BJ (cell line): ENCODE data around the gene EGR2. TPM values are rescaled to one million over a fixed set of nuclear protein-coding genes. Genes with fewer than 3 reads are reported as not detected.
A peak's percentile ranks its signal among the peaks of the same experiment; 100 is the strongest.

Experiments
- CTCF ChIA-PET: fragments of 350-600 bp; formaldehyde crosslinking; extraction: SDS; loops from one replicate; lab custom pipeline; 2021; ENCODE audit warnings: antibody characterized with exemption, inconsistent platforms; lab: Yijun Ruan, JAX
- POLR2A ChIA-PET: fragments of 300-600 bp; sonication (Branson Sonifier 250); formaldehyde crosslinking; extraction: SDS; loops from one replicate; lab custom pipeline; 2021; ENCODE audit warnings: antibody characterized with exemption; lab: Charles Lee
- DNase-seq: peaks from one replicate; pipeline ENCODE4 v3.0.0-alpha.2; 2011; ENCODE audit warnings: low read depth
- H3K27me3 ChIP-seq: 2 replicates; pipeline ENCODE4 v1.6.0; 2011; ENCODE audit warnings: low read length; ENCODE audit not compliant: control insufficient read depth, insufficient read depth
- H3K36me3 ChIP-seq: 2 replicates; pipeline ENCODE4 v1.5.1; 2011; ENCODE audit warnings: low read length; ENCODE audit not compliant: control insufficient read depth, insufficient read depth
- H3K4me3 ChIP-seq: 2 replicates; pipeline ENCODE4 v1.5.1; 2011; ENCODE audit warnings: low read depth, mild to moderate bottlenecking, control low read depth, low read length
- CTCF ChIP-seq: IDR thresholded peaks from 2 replicates; pipeline ENCODE4 v1.5.1; 2011; ENCODE audit warnings: low read depth, mild to moderate bottlenecking, control low read depth, inconsistent platforms, low read length, moderate library complexity; ENCODE audit not compliant: insufficient read depth
- polyA plus RNA-seq: library from polyadenylated mRNA; depleted of rRNA; stranded (reverse); fragments of >200 nt; gene quantifications from 2 replicates; pipeline ENCODE4 v1.2.3, GENCODE V29; 2011

Gene EGR2
- polyA plus RNA-seq, 1 experiment = 1.9 TPM

DNA sequence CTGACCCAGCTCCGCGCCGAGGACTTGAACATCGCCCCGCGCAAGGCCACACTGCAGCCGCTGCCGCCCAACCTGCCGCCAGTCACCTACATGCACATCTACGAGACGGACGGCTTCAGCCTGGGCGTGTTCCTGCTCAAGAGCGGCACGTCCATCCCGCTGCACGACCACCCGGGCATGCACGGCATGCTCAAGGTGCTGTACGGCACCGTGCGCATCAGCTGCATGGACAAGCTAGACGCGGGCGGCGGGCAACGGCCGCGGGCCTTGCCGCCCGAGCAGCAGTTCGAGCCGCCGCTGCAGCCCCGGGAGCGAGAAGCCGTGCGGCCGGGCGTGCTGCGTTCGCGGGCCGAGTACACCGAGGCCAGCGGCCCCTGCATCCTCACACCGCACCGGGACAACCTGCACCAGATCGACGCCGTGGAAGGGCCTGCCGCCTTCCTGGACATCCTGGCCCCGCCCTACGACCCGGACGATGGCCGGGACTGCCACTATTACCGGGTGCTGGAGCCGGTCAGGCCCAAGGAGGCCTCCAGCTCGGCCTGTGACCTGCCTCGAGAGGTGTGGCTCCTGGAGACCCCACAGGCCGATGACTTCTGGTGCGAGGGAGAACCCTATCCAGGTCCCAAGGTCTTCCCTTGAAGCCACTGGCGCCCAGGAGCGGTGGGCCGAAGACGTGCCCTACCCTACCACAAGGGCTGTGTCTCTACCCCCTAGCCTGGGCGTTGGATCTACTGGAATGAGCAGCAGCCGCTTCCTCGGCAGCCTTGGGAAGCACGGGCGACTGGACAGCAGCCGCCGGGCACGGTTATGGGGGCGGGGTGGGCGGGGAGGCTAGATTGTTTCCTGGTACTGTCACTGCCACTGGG, 10.7 kb downstream of the EGR2 start:
- no peaks in the 10 kb centered on the region for H3K36me3 ChIP-seq
- no peaks in the 10 kb centered on the region for H3K27me3 ChIP-seq
- no peak for TF ChIP-seq CTCF
- DNase-seq = no peak
- H3K4me3 ChIP-seq = peak overlapping the region; percentile 91
- ChIA-PET POLR2A (no interaction called here), CTCF (interaction anchor here (1.0 to 3.9 kb wide), 5 partner anchors 9 to 212 kb away, joined by 3 to 17 read pairs (median 3); partner anchors contain the start of gene EGR2)

- POLR2A ChIA-PET = interaction anchor here (0.5 kb wide), 1 partner anchor 313 kb away, joined by 3 read pairs; no protein-coding TSS in a partner anchor
- CTCF ChIA-PET = interaction anchor here (1.0 to 2.0 kb wide), 6 partner anchors 10 to 211 kb away, joined by 3 to 15 read pairs (median 3); no protein-coding TSS in a partner anchor
- TF ChIP-seq CTCF = no peak
- Histone ChIP-seq H3K4me3 (peak within 1 kb of the TSS; percentile 91), H3K27me3 (peaks cover 2% of the 10 kb centered on the region; the same call in 1 of the 2 replicates), H3K36me3 (no peaks in the 10 kb centered on the region)
- DNase-seq = no peak
Observed at GRCh38 chr10:62804356-62805230, 11.6 kb downstream of the EGR2 start, which contains the start of gene ADO. TSS of gene ADO (plus strand) at chr10:62804720. CDS start at chr10:62805060, 340 bp downstream.

DNA sequence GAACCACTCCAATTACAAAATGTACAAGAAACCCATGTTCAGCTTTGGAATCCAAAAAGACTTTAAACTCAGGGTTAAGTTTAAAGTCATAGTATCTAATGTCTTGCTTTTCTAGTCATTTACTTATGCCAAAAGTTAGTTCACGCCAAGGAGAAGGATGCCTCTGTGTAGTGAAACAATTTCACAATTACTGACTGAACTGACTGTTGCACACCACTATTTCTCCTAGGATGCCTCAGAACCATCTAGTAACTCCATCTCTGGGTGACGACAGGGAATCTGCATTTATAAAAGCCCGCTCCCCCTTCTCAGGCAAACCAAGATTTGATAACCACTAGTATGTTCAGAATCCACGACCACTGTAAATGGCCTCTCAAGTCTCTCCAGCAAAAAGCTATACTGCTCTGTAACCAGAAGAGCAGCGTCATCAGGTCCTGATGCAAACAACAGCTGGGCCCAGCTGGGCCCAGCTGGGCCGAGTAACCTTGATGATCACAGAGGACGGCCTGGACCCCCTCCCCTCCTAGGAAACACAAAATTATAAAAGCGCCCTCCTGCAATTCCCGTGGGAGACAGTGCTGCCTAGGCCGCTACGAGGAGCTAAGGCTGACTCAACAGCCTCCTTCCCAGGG, 12.3 kb downstream of the EGR2 start:
- DNase-seq = no peak
- TF ChIP-seq CTCF = no peak
- ChIA-PET POLR2A (interaction anchor here (0.5 kb wide), 1 partner anchor 312 kb away, joined by 3 read pairs; no protein-coding TSS in a partner anchor), CTCF (interaction anchor here (1.1 to 2.0 kb wide), 5 partner anchors 11 to 210 kb away, joined by 3 to 15 read pairs (median 3); no protein-coding TSS in a partner anchor)
- peak overlapping the region; percentile 91 for H3K4me3 ChIP-seq
- H3K27me3 ChIP-seq = peaks cover 2% of the 10 kb centered on the region; the same call in 1 of the 2 replicates
- H3K36me3 ChIP-seq = no peaks in the 10 kb centered on the region

GRCh38 chr10:62801871-62802270, 14.3 kb downstream of the EGR2 start:
- DNase-seq = no peak
- CTCF ChIA-PET = interaction anchor here (0.6 kb wide), 1 partner anchor 560 kb away, joined by 3 read pairs; no protein-coding TSS in a partner anchor
- TF ChIP-seq CTCF = no peak

More at GRCh38 chr10:62801871-62802270, 14.3 kb downstream of the EGR2 start:
- Histone ChIP-seq H3K36me3 (no peaks in the 10 kb centered on the region), H3K27me3 (peaks cover 4% of the 10 kb centered on the region; the same call in 1 of the 2 replicates), H3K4me3 (no peak overlapping the region)
- POLR2A ChIA-PET = no interaction called here
